ES-I3 (cell line): ENCODE data around the gene CLIP4.

Source experiments
- H3K36me3 ChIP-seq: 2 replicates; pipeline ENCODE4 v1.6.1; 2013; ENCODE audit warnings: mild to moderate bottlenecking, low read length, control low read depth, moderate library complexity; ENCODE audit not compliant: insufficient read depth
- H3K4me1 ChIP-seq: 2 replicates; pipeline ENCODE4 v1.6.1; 2013; ENCODE audit warnings: mild to moderate bottlenecking, control low read depth, low read length; ENCODE audit not compliant: insufficient read depth
- H3K9ac ChIP-seq: 2 replicates; pipeline ENCODE4 v1.6.1; 2013; ENCODE audit warnings: low read depth, mild to moderate bottlenecking, low read length, moderate library complexity
- H3K9me3 ChIP-seq: 2 replicates; pipeline ENCODE4 v1.6.1; 2013; ENCODE audit warnings: mild to moderate bottlenecking, low read length, moderate library complexity; ENCODE audit not compliant: control insufficient read depth, insufficient read depth

CLIP4 gene

GRCh38 chr2:29134933-29135332, 19.7 kb downstream of the CLIP4 start:
- no peaks in the 10 kb centered on the region for H3K36me3 ChIP-seq

DNA sequence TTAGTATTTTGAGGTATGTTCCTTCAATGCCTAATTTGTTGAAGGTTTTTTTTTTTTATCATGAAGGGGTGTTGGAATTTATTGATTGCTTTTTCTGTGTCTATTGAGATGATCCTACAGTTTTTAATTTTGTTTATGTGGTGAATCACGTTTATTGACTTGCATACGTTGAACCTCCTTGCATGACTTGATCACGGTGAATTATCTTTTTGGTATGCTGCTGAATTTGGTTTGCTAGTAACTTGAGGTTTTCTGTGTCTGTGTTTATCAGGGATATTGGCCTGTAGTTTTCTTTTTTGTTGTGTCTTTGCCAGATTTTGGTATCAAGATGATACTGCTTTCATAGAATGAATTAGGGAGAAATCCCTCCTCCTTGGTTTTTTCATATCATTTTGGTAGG, 23.9 kb downstream of the CLIP4 start:
- Histone ChIP-seq H3K9me3 (no peaks in the 10 kb centered on the region), H3K9ac (no peak overlapping the region), H3K4me1 (no peaks in the 10 kb centered on the region), H3K36me3 (no peaks in the 10 kb centered on the region)

More at GRCh38 chr2:29134933-29135332, 19.7 kb downstream of the CLIP4 start:
- Histone ChIP-seq H3K4me1 (peaks cover 12% of the 10 kb centered on the region), H3K9ac (no peak overlapping the region), H3K9me3 (no peaks in the 10 kb centered on the region)

DNA sequence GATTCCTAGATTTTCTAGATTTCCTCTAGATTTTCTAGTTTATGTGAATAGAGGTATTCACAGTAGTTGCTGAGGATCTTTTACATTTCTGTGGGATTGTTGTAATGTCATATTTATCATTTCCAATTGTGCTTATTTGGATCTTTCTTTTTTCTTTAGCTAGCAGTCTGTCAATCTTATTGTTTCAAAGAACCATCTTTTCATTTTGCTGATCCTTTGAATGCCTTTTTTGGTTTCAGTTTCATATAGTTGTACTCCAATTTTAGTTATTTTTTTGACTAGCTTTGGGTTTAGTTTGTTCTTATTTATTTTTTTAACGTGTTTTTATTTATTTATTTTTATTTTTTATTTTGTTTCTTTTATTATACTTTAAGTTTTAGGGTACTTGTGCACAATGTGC, 24.5 kb downstream of the CLIP4 start:
- Histone ChIP-seq H3K9ac (no peak overlapping the region), H3K36me3 (no peaks in the 10 kb centered on the region), H3K9me3 (no peaks in the 10 kb centered on the region), H3K4me1 (no peaks in the 10 kb centered on the region)

- Histone ChIP-seq H3K9ac (no peak overlapping the region), H3K36me3 (no peaks in the 10 kb centered on the region), H3K4me1 (no peaks in the 10 kb centered on the region), H3K9me3 (no peaks in the 10 kb centered on the region)
These were observed 28.4 kb downstream of the CLIP4 start for GRCh38 chr2:29143657-29144056.

- Histone ChIP-seq H3K9ac (no peak overlapping the region), H3K36me3 (no peaks in the 10 kb centered on the region), H3K9me3 (no peaks in the 10 kb centered on the region), H3K4me1 (no peaks in the 10 kb centered on the region)
These were observed 31.0 kb downstream of the CLIP4 start for GRCh38 chr2:29146197-29146596.

GRCh38 chr2:29147963-29148362, 32.7 kb downstream of the CLIP4 start:
- H3K4me1 ChIP-seq: no peaks in the 10 kb centered on the region
- no peak overlapping the region for H3K9ac ChIP-seq
- no peaks in the 10 kb centered on the region for H3K9me3 ChIP-seq
- no peaks in the 10 kb centered on the region for H3K36me3 ChIP-seq

DNA sequence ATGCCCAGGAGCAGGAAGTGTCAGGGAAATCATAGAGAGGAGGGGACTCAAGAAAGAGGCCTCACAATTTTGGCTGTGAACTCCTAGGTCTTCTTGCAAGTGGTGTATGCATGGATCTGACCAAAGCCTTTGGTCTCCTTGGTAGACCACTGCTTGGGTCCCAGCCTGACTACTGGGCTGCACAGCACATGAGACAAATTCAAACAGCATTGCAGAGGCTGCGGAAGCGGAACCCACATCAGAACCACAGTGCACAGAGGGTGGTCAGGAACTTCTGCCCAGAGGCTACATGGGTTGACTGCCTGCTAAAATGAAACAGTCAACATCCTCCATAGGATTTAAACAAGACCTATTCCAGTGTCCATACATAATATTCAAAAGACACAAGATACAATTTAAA, 39.4 kb downstream of the CLIP4 start:
- H3K9ac ChIP-seq: no peak overlapping the region
- H3K36me3 ChIP-seq: no peaks in the 10 kb centered on the region
- no peaks in the 10 kb centered on the region for H3K9me3 ChIP-seq
- no peaks in the 10 kb centered on the region for H3K4me1 ChIP-seq

DNA sequence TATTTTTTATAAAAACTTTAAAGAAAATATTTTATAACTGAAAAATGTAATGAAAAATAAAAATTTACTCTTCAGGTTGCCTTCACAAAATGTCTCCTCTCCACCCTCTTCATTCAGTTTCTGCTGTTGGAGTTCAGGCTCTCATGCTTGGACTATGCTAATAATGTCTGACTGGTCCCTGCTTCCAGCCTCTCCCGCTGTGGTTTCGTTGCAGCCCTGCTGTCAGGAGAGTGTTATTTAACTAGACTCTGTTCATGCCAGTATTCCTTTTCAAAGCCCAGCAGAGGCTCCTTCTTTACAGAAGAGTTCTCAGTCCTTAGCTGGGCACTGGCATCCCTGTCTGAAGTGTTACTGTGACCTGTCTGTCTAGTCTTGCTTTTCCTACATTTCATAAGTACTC, 40.4 kb downstream of the CLIP4 start:
- Histone ChIP-seq H3K36me3 (no peaks in the 10 kb centered on the region), H3K4me1 (peaks cover 6% of the 10 kb centered on the region), H3K9ac (no peak overlapping the region), H3K9me3 (no peaks in the 10 kb centered on the region)

DNA sequence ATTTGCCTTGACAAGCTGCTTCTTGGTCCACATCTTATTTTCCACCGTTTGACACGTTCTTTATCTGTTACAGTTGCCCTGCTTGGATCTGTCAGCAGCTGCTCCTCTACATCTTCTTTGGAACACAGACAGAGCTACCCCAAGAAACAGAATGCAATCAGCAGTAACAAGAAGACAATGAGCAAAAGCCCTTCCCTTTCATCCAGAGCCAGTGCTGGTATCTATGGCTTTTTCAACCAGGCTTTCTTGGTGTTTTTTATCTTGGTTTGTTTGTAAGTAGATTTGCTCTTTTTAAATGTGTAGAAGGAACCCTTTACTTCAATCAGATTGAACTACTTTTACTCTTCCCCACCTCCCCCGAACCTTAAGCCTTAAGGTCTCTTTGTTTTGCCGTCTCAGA, 41.9 kb downstream of the CLIP4 start:
- no peak overlapping the region for H3K9ac ChIP-seq
- H3K9me3 ChIP-seq: no peaks in the 10 kb centered on the region
- H3K36me3 ChIP-seq: no peaks in the 10 kb centered on the region
- peaks cover 6% of the 10 kb centered on the region for H3K4me1 ChIP-seq

GRCh38 chr2:29159125-29159524, 43.9 kb downstream of the CLIP4 start:
- H3K9ac ChIP-seq: no peak overlapping the region
- no peaks in the 10 kb centered on the region for H3K9me3 ChIP-seq
- no peaks in the 10 kb centered on the region for H3K36me3 ChIP-seq
- H3K4me1 ChIP-seq: peaks cover 6% of the 10 kb centered on the region

- Histone ChIP-seq H3K9me3 (no peaks in the 10 kb centered on the region), H3K9ac (no peak overlapping the region), H3K4me1 (peaks cover 7% of the 10 kb centered on the region), H3K36me3 (no peaks in the 10 kb centered on the region)
These were observed 45.0 kb downstream of the CLIP4 start for GRCh38 chr2:29160184-29160583.

DNA sequence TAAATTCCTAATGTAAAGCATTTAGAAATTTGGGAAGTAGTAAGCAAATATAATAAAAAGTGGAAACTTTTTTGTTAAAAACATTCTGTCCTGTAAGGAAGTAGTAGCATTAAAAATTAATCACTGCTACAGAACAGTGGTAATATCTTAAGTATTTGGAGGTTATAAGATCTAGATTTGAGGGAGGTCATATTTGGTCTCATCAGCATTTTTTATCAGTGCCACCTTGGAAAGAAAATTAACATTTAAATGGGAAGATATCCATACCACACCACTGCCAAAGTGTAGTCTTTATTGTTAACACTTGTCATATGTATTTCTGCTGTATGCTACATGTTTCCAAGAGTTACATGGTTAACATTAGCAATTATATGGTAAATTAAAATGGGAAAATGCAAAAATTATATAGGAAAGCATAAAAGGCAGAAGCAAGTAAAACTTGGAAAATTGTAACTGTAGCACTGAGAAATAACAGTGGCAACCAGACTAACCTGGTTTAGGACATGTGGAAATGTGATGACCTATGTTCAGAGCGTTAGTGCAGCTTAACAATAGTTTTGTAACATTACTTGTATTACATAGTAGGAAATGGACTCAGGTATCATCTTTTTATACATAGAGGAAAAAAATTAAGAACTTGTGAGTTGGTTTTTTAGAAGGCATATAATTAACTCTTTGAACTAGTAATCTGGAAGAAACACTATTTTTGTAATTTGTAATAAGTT, 47.2 kb downstream of the CLIP4 start:
- H3K4me1 ChIP-seq: peaks cover 12% of the 10 kb centered on the region
- no peaks in the 10 kb centered on the region for H3K9me3 ChIP-seq
- no peak overlapping the region for H3K9ac ChIP-seq
- H3K36me3 ChIP-seq: no peaks in the 10 kb centered on the region

DNA sequence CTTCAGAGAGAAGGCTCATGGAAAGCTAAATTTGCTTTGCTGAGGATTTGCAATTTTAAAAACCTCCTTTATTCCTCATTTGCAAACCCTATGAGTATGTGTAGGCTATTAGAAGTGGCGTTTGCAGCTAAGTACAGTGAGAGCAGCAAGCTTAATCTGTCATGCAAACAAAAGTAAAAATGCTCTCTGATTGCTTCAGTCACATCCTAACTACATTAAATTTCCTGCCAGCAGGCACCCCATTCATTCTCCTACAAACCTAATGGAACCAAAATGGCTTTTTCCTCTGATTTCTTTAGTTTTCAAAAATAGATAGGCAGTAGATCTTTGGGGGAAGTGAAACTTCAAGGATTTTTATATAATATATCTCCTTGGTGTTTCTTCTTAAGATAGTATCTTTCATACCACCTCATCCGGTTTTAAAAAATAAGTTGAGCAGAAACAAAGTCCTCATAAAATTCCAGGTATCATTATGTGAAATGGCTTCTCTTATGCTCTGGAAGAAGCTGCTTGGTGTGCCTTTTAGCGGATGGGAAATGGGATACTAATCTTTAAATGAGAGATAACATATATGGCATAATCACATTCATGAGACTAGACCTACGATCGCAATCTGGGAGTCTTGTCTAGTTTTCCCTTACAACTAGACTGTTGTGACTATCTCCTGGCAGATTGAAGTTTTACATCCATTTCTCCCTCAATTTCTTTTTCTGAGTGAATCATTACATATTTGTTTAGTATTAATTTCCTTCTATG, 49.1 kb downstream of the CLIP4 start:
- Histone ChIP-seq H3K4me1 (peaks cover 12% of the 10 kb centered on the region), H3K9me3 (no peaks in the 10 kb centered on the region), H3K36me3 (no peaks in the 10 kb centered on the region), H3K9ac (no peak overlapping the region)

DNA sequence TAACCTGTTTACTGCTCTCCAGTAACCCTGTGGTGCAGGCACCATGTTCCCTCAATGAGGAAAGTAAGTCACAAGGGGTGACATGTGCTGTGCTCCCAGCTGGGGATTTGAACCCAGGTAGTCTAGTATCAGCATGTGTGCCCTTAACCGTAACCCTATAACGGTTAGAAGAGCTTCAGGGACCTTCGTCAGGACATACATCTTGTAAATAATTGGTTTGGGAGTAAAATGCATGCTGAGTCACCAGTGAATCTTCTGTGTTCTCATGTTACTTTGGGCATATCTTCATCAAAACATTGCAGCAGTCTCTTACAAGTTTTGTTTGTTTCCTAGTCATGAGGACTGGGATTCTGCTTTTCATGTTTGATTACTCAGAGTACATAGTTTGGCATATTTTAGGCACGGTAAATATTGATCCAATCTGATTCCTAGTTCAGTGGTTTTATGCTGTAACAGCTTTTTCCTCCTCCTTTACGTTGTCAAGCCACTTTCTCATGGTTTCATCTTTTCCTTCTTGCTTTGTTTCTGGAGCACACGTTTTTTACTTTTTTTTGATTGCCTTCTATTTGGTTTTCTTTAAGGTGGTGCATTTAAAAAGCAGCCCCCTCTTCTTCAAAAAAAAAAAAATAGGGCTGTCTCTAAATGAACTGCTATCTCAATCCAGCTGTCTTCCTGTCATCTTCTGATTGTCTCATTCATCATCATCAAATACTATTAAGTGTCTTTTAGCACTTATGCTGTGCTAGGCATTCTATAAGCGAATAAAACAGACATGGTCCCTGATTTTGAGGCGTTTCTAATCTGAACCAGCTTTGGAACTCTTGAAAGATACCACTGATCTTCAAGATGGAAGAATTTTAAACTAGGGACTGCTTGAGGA, 50.4 kb downstream of the CLIP4 start:
- Histone ChIP-seq H3K9ac (no peak overlapping the region), H3K9me3 (no peaks in the 10 kb centered on the region), H3K36me3 (no peaks in the 10 kb centered on the region), H3K4me1 (0 out of 2 replicates have a peak, but pooled peaks cover 6% of the 10 kb centered on the region)
